Keratinocyte (primary cell): Measurements from ENCODE around the gene FGF12. TPM values are rescaled to one million over a fixed set of nuclear protein-coding genes. Genes with fewer than 3 reads are reported as not detected.

Source experiments
- DNase-seq: peaks from one replicate; pipeline ENCODE4 v3.0.0-alpha.2; 2011; ENCODE audit warnings: low read depth, missing footprints, low spot score
- FAIRE-seq: peaks from 2 replicates; lab custom pipeline; 2011; peaks lifted over from hg19 to GRCh38; lab: Jason Lieb, UNC
- H2AFZ ChIP-seq: 2 replicates; pipeline ENCODE4 v1.6.0; 2012; ENCODE audit warnings: low read length, control low read depth, inconsistent platforms; ENCODE audit not compliant: control insufficient read depth
- H3K27ac ChIP-seq: 2 replicates; pipeline ENCODE4 v1.5.1; 2011; ENCODE audit warnings: low read length; ENCODE audit not compliant: control insufficient read depth, insufficient read depth
- H3K27me3 ChIP-seq: 3 replicates; pipeline ENCODE4 v1.6.0; 2011; ENCODE audit warnings: low read length; ENCODE audit not compliant: control insufficient read depth, insufficient read depth; ENCODE audit errors: extremely low read depth
- H3K36me3 ChIP-seq, 2 experiments: 2 replicates in 1 of 2; 3 replicates in 1 of 2; pipeline ENCODE4 v1.5.1; 2011; ENCODE audit warnings: low read length in 2 of 2, mild to moderate bottlenecking in 1 of 2; ENCODE audit not compliant: control insufficient read depth in 2 of 2, insufficient read depth in 2 of 2; ENCODE audit errors: extremely low read depth in 1 of 2
- H3K4me1 ChIP-seq: 3 replicates; pipeline ENCODE4 v1.5.1; 2011; ENCODE audit warnings: low read length; ENCODE audit not compliant: control insufficient read depth, insufficient read depth; ENCODE audit errors: extremely low read depth
- H3K4me2 ChIP-seq: 3 replicates; pipeline ENCODE4 v1.6.0; 2011; ENCODE audit warnings: low read depth, low read length; ENCODE audit not compliant: control insufficient read depth, insufficient read depth; ENCODE audit errors: extremely low read depth
- H3K4me3 ChIP-seq, 3 experiments: fragments of 200-600 bp in 1 of 3; sonication (generic) in 1 of 3; 2 replicates in 2 of 3; 3 replicates in 1 of 3; pipeline ENCODE4 v1.5.1; 2011 to 2016; ENCODE audit warnings: low read length in 3 of 3, mild to moderate bottlenecking in 3 of 3, control low read depth in 2 of 3, inconsistent platforms in 1 of 3, low read depth in 1 of 3, mixed read lengths in 1 of 3, mixed run types in 1 of 3, moderate library complexity in 1 of 3; ENCODE audit not compliant: control insufficient read depth in 2 of 3, insufficient read depth in 2 of 3; ENCODE audit errors: extremely low read depth in 1 of 3
- H3K79me2 ChIP-seq: 2 replicates; pipeline ENCODE4 v1.6.0; 2012; ENCODE audit warnings: low read length; ENCODE audit not compliant: control insufficient read depth, insufficient read depth
- H3K9ac ChIP-seq: 3 replicates; pipeline ENCODE4 v1.6.0; 2011; ENCODE audit warnings: low read length; ENCODE audit not compliant: control insufficient read depth, insufficient read depth; ENCODE audit errors: extremely low read depth
- H3K9me1 ChIP-seq: 3 replicates; pipeline ENCODE4 v1.6.0; 2011; ENCODE audit warnings: low read length; ENCODE audit not compliant: control insufficient read depth, insufficient read depth; ENCODE audit errors: extremely low read depth
- H3K9me3 ChIP-seq: 2 replicates; pipeline ENCODE4 v1.5.1; 2012; ENCODE audit warnings: low read depth, low read length; ENCODE audit not compliant: control insufficient read depth
- H4K20me1 ChIP-seq: 3 replicates; pipeline ENCODE4 v1.6.0; 2011; ENCODE audit warnings: low read length; ENCODE audit not compliant: control insufficient read depth, insufficient read depth; ENCODE audit errors: extremely low read depth
- CTCF ChIP-seq, 3 experiments: IDR thresholded peaks in 1 of 3; conservative IDR thresholded peaks in 1 of 3; optimal IDR thresholded peaks in 1 of 3; 2 replicates in 2 of 3; 3 replicates in 1 of 3; pipeline versions ENCODE3 to v1.5.1; 2011; ENCODE audit warnings: low read length in 3 of 3, mild to moderate bottlenecking in 3 of 3, moderate library complexity in 2 of 3, control low read depth in 1 of 3, inconsistent platforms in 1 of 3; ENCODE audit not compliant: insufficient read depth in 2 of 3; ENCODE audit errors: extremely low read depth in 1 of 3
- EZH2 ChIP-seq: IDR thresholded peaks from one replicate; pipeline ENCODE4 v1.6.1; 2012; ENCODE audit warnings: inconsistent platforms, mild to moderate bottlenecking, low read length, moderate library complexity
- dilution Hi-C: fragments of 300-500 bp; cut with MboI; formaldehyde crosslinking; loops from one replicate; pipeline ENCODE4 v1.7.0; 2020; ENCODE audit warnings: low sequenced_read_pairs; ENCODE audit not compliant: extremely low pct_ligation_motif_present
- polyA plus RNA-seq, 5 experiments: library from polyadenylated mRNA; depleted of rRNA in 3 of 5; stranded (reverse) in 3 of 5; stranded (forward) in 1 of 5; unstranded in 1 of 5; fragments of >200 nt; gene quantifications; 1 replicate in 1 of 5; 2 replicates in 3 of 5; 3 replicates in 1 of 5; pipeline versions ENCODE4 v1.2.1 to v1.2.3, GENCODE V29; 2011 to 2012; ENCODE audit warnings: missing spikeins in 2 of 5, low read depth in 1 of 5, low replicate concordance in 1 of 5

Gene FGF12
- polyA plus RNA-seq, 1 donor (not counting 4 experiments of a cell fraction or from before 2014, with no cell fraction given): 4.1 TPM

- no peak overlapping the region for H2AFZ ChIP-seq
- H3K4me1 ChIP-seq: no peaks in the 10 kb centered on the region
- no peak overlapping the region for H3K9ac ChIP-seq
- no peaks in the 10 kb centered on the region for H3K27me3 ChIP-seq
- H4K20me1 ChIP-seq: no peaks in the 10 kb centered on the region
- H3K4me3 ChIP-seq: no peak overlapping the region
- FAIRE-seq (no peak), DNase-seq (no peak)
- no peak for TF ChIP-seq EZH2
- TF ChIP-seq CTCF (optimal IDR thresholded peaks at IDR 0.05 in 1 of 3, IDR thresholded peaks at IDR 0.05 in 1 of 3, conservative IDR thresholded peaks at IDR 0.05 in 1 of 3; ENCODE audit: extremely low read depth in 1 of 3, insufficient read depth in 2 of 3, low read length in 3 of 3): no peak
- no peaks in the 10 kb centered on the region for H3K9me1 ChIP-seq
- no peaks in the 10 kb centered on the region for H3K36me3 ChIP-seq
- dilution Hi-C loops: no loop called here
- H3K79me2 ChIP-seq: no peaks in the 10 kb centered on the region
- no peaks in the 10 kb centered on the region for H3K9me3 ChIP-seq
- H3K4me2 ChIP-seq: no peak overlapping the region
- H3K27ac ChIP-seq: no peak overlapping the region
Measured at GRCh38 chr3:192490720-192491119, 236.6 kb downstream of the FGF12 start.

- H3K4me3 ChIP-seq: no peak overlapping the region
- H3K4me1 ChIP-seq: no peaks in the 10 kb centered on the region
- H4K20me1 ChIP-seq: no peaks in the 10 kb centered on the region
- H3K27me3 ChIP-seq: no peaks in the 10 kb centered on the region
- no peaks in the 10 kb centered on the region for H3K79me2 ChIP-seq
- H3K9ac ChIP-seq: no peak overlapping the region
- H3K27ac ChIP-seq: no peak overlapping the region
- TF ChIP-seq CTCF (optimal IDR thresholded peaks at IDR 0.05 in 1 of 3, IDR thresholded peaks at IDR 0.05 in 1 of 3, conservative IDR thresholded peaks at IDR 0.05 in 1 of 3; ENCODE audit: extremely low read depth in 1 of 3, insufficient read depth in 2 of 3, low read length in 3 of 3): no peak
- no peak for TF ChIP-seq EZH2
- no peak overlapping the region for H2AFZ ChIP-seq
- H3K9me3 ChIP-seq: no peaks in the 10 kb centered on the region
- DNase-seq: no peak
- H3K9me1 ChIP-seq: no peaks in the 10 kb centered on the region
- no peaks in the 10 kb centered on the region for H3K36me3 ChIP-seq
- H3K4me2 ChIP-seq: no peak overlapping the region
- dilution Hi-C loops: no loop called here
- FAIRE-seq: no peak
Measured at GRCh38 chr3:192489579-192489978, 237.8 kb downstream of the FGF12 start.
